ENCODE results near the gene FASTKD1.
"Not testable (repeated sequence)": the region's sequence is repeated elsewhere in the genome, so short reads cannot be mapped to it uniquely, and the experiment has no call there.

The FASTKD1 gene

GRCh38 chr2:169569948-169570347 is 3.7 kb downstream of the FASTKD1 start:
- DNase-seq, result no peak

- no peak for DNase-seq
These were observed 8.0 kb downstream of the FASTKD1 start for GRCh38 chr2:169565686-169566085.

GRCh38 chr2:169562519-169562918 is 11.1 kb downstream of the FASTKD1 start:
- no peak for DNase-seq

GRCh38 chr2:169562084-169562483 is 11.6 kb downstream of the FASTKD1 start:
- DNase-seq, result not testable (repeated sequence)

- no peak for DNase-seq
These were observed 12.3 kb downstream of the FASTKD1 start for GRCh38 chr2:169561364-169561763.

GRCh38 chr2:169546756-169547155 is 26.9 kb downstream of the FASTKD1 start:
- no peak for DNase-seq

- DNase-seq, result no peak
These were observed 31.2 kb downstream of the FASTKD1 start for GRCh38 chr2:169542433-169542832.

GRCh38 chr2:169540146-169540545 is 33.5 kb downstream of the FASTKD1 start:
- DNase-seq, result no peak

- not testable (repeated sequence) for DNase-seq
These were observed 34.2 kb downstream of the FASTKD1 start for GRCh38 chr2:169539460-169539859.

GRCh38 chr2:169528271-169528701 is 45.4 kb downstream of the FASTKD1 start:
- DNase-seq, result no peak

GRCh38 chr2:169526451-169526850 is 47.2 kb downstream of the FASTKD1 start:
- DNase-seq, result no peak

GRCh38 chr2:169525434-169525833 is 48.2 kb downstream of the FASTKD1 start:
- DNase-seq, result no peak

GRCh38 chr2:169523681-169524080 is 50.0 kb downstream of the FASTKD1 start:
- no peak for DNase-seq

- no peak for DNase-seq
These were observed 52.8 kb downstream of the FASTKD1 start for GRCh38 chr2:169520896-169521295.

- DNase-seq, result not testable (repeated sequence)
These were observed 57.1 kb downstream of the FASTKD1 start for GRCh38 chr2:169516488-169516995.

- DNase-seq, result not testable (repeated sequence)
These were observed 58.9 kb downstream of the FASTKD1 start for GRCh38 chr2:169514758-169515157.

GRCh38 chr2:169513926-169514325 is 59.7 kb downstream of the FASTKD1 start:
- no peak for DNase-seq

GRCh38 chr2:169513094-169513493 is 60.6 kb downstream of the FASTKD1 start:
- DNase-seq, result no peak

GRCh38 chr2:169512525-169512924 is 61.1 kb downstream of the FASTKD1 start:
- no peak for DNase-seq

GRCh38 chr2:169511818-169512217 is 61.8 kb downstream of the FASTKD1 start:
- no peak for DNase-seq

GRCh38 chr2:169510496-169510895 is 63.2 kb downstream of the FASTKD1 start:
- no peak for DNase-seq

GRCh38 chr2:169509955-169510354 is 63.7 kb downstream of the FASTKD1 start:
- DNase-seq, result no peak

GRCh38 chr2:169509298-169509885 is 64.3 kb downstream of the FASTKD1 start, which contains the start of gene KLHL41:
Gene KLHL41, plus strand, starts transcription at chr2:169509702. Its CDS starts 77 bp downstream, at chr2:169509779.
- no peak for DNase-seq

GRCh38 chr2:169507698-169508097 is 66.0 kb downstream of the FASTKD1 start:
- DNase-seq, result no peak

GRCh38 chr2:169504651-169505050 is 69.0 kb downstream of the FASTKD1 start:
- DNase-seq, result no peak

Data from NCI-H524 treated with DMSO at 0.1 percent for 48 hours (cell line).